GM12872 (cell line): ENCODE results near the gene ATP2B1.

Experiments used
- TF ChIP-seq, protein P1 (sequence below): IDR thresholded peaks from 3 replicates; pipeline ENCODE4 v1.5.1; 2011; ENCODE audit warnings: low read depth, mild to moderate bottlenecking, low read length, moderate library complexity; ENCODE audit not compliant: insufficient read depth

Gene ATP2B1

DNA sequence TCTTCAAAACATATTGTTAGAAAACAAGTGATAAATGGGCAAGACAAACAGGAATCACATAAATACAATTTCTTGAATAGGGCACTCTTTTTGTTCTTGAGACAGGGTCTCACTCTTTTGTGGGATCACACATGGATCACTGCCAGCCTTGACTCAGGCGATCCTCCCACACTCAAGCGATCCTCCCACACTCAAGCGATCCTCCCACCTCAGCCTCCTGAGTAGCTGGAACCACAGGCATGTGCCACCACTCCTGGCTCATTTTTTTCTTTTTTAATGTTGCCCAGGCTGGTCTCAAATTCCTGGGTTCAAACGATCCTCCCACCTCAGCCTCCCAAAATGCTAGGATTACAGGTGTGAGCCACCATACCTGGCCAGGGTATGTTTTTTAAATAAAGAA, 57.4 kb downstream of the ATP2B1 start:
- TF ChIP-seq, protein P1, sequence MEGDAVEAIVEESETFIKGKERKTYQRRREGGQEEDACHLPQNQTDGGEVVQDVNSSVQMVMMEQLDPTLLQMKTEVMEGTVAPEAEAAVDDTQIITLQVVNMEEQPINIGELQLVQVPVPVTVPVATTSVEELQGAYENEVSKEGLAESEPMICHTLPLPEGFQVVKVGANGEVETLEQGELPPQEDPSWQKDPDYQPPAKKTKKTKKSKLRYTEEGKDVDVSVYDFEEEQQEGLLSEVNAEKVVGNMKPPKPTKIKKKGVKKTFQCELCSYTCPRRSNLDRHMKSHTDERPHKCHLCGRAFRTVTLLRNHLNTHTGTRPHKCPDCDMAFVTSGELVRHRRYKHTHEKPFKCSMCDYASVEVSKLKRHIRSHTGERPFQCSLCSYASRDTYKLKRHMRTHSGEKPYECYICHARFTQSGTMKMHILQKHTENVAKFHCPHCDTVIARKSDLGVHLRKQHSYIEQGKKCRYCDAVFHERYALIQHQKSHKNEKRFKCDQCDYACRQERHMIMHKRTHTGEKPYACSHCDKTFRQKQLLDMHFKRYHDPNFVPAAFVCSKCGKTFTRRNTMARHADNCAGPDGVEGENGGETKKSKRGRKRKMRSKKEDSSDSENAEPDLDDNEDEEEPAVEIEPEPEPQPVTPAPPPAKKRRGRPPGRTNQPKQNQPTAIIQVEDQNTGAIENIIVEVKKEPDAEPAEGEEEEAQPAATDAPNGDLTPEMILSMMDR = no peak

DNA sequence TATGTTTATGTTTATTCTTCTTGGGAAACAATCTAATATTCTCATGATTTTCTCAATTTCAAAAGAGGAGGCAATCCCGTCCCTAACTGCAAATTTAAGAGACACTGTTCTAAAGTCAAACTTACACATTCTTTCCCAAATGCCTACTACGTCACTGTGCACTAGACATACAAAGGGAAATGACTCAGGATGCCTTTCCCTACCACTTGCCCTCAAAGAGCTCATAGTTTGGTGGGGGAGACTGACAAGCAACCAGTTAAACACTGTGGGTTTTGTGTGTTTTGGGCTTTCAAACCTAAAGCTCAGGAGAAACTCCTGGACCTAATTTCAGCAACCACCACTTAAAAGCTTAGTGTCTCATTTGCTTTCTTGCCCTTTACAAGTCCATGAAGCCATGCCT, 58.4 kb downstream of the ATP2B1 start:
- TF ChIP-seq, protein P1 = no peak

DNA sequence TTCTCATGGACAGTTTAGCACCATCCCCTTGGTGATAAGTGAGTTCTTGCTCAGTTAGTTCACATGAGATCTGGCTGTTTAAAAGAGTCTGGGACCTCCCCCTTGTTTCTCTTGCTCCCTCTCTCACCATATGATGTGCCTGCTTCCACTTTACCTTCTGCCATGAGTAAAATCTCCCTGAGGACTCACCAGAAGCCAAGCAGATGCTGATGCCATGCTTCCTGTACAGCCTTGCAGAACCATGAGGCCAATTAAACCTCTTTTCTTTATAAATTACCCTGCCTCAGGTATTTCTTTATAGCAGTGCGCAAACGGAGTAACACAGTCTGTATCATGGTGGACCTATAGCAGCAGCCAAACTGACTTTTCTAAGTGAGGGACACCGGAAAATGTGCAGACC, 58.8 kb downstream of the ATP2B1 start:
- TF ChIP-seq, protein P1 = no peak

DNA sequence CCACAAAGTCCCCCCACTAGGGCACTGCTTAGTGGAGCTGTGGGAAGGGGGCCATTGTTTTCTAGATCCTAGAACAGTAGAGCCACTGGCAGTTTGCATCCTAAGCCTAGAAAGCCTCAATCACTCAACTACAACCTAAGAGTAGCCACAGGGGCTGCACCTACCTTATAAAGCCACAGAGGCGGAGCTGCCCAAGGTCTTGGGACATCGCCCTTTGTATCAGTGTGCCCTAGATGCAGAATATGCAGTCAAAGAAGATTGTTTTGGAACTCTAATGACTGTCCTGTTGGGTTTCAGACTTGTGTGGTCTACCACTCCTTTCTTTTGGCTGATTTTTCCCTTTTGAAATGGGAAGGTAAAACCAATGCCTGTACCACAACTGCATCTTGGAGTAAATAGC, 59.5 kb downstream of the ATP2B1 start:
- TF ChIP-seq, protein P1 = no peak

DNA sequence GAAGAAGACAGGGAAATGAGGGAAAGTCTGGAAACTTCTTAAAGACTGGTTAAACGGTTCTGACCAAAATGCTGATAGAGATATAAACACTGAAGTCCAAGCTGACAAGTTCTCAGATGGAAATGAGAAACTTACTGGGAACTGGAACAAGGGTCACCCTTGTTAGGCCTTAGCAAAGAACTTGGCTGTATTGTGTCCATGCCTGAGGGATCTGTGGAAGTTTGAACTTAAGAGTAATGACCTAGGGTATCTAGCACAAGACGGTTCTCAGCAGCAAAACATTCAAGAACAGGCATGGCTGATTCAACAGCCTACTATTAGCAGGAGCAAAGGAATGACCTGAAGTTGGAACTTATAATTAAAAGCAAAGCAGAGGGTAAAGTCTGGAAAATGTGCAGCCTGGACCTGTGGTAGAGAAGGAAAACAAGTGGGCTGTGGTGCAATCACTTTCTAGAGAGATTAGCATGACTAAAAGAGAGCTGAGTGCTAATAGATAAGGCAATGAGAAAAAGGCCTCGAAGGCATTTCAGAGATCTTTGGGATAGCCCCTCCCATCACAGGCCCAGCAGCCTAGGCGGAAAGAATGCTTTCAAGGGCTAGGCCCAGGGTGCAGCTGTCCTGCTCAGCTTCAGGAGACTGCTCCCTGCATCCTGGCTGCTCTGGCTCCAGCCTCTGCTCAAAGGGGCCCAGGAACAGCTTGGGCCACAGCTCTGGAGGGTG, 60.3 kb downstream of the ATP2B1 start:
- TF ChIP-seq, protein P1 = no peak

DNA sequence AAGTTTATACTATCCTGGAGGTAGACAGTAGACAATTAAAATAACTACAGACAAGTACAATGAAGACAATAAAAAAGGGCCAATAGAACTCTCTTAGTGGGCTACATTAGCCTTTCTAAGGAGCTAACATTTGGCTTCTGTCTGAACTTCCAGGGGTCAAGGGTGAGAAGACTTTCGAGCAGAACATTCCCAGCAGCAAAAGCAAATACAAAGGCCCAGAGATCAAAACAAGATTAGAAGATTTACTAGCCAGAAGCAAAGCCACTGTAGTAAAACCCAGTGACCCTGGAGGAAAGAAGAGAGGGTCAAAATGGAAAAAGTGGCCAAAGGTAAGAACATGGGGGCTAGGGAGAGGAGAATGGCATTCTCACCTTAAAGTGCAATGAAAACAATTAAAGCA, 63.2 kb downstream of the ATP2B1 start:
- TF ChIP-seq, protein P1 = no peak

DNA sequence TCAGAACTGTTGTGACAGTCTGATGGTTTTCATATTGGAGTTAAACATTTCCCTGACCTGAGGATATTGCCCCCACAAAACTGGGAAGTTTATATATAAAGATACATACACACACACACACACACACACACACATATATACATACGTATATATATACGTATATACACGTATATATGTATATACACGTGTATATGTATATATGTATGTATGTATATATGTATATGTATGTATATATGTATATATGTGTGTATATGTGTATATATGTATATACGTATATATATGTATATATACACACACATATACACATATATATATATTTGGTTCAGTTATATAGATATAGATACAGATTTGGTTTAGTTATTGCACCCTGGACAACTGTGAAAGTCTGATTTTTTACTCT, 65.7 kb downstream of the ATP2B1 start:
- TF ChIP-seq, protein P1 = no peak
